Activated CD4-positive, alpha-beta T cell treated with anti-CD3 and anti-CD28 coated beads, Interleukin-2, amount 50 U/mL, for 48 hours (primary cell): ENCODE results near the gene PRSS50.

Source experiments
- DNase-seq, 2 experiments: peaks; one replicate each; pipeline ENCODE4 v3.0.0-alpha.2; 2020

The PRSS50 gene

GRCh38 chr3:46724424-46724823 is 6.8 kb upstream of the PRSS50 start:
- DNase-seq: no peak

GRCh38 chr3:46722443-46722842 is 4.8 kb upstream of the PRSS50 start:
- no peak for DNase-seq

- no peak for DNase-seq
Observed at GRCh38 chr3:46721009-46721408, 3.3 kb upstream of the PRSS50 start.

GRCh38 chr3:46719735-46720271 is 2.1 kb upstream of the PRSS50 start:
- no peak for DNase-seq

- DNase-seq: no peak
Observed at GRCh38 chr3:46719044-46719565, 1.4 kb upstream of the PRSS50 start.

- DNase-seq: no peak
Observed at GRCh38 chr3:46716461-46717441, 918 bp downstream of the PRSS50 start.

- DNase-seq: no peak
Observed at GRCh38 chr3:46715507-46716175, 2.0 kb downstream of the PRSS50 start.

GRCh38 chr3:46714728-46715506 is 2.8 kb downstream of the PRSS50 start:
- DNase-seq: no peak

GRCh38 chr3:46713898-46714552 is 3.6 kb downstream of the PRSS50 start:
- DNase-seq: peak; percentile 31 to 42

- no peak for DNase-seq
Observed at GRCh38 chr3:46713050-46713897, 4.4 kb downstream of the PRSS50 start.

GRCh38 chr3:46712191-46713049 is 5.2 kb downstream of the PRSS50 start:
- DNase-seq: no peak

GRCh38 chr3:46711760-46712159 is 5.9 kb downstream of the PRSS50 start:
- DNase-seq: no peak

- DNase-seq: no peak
Observed at GRCh38 chr3:46711305-46711704, 6.4 kb downstream of the PRSS50 start.

- DNase-seq: no peak
Observed at GRCh38 chr3:46710671-46711295, 6.9 kb downstream of the PRSS50 start.

GRCh38 chr3:46710229-46710628 is 7.4 kb downstream of the PRSS50 start:
- no peak for DNase-seq

- no peak for DNase-seq
Observed at GRCh38 chr3:46709721-46710120, 7.9 kb downstream of the PRSS50 start.

GRCh38 chr3:46709157-46709654 is 8.5 kb downstream of the PRSS50 start:
- DNase-seq: no peak

- no peak for DNase-seq
Observed at GRCh38 chr3:46708401-46709156, 9.1 kb downstream of the PRSS50 start.

GRCh38 chr3:46707601-46708011 is 10.1 kb downstream of the PRSS50 start:
- no peak for DNase-seq
